PC-9 (cell line): Measurements from ENCODE around the gene TMPRSS4. TPM values are rescaled to one million over a fixed set of nuclear protein-coding genes. Genes with fewer than 3 reads are reported as not detected.

Experiments
- BruUV-seq: library from RNA; stranded (reverse); fragments of 400-500 nt; replicated peaks from 2 replicates; lab custom pipeline; 2021; lab: Mats Ljungman, UMichigan
- CTCF ChIA-PET: fragments of 300-600 bp; sonication (Branson Sonifier 250); formaldehyde crosslinking; loops from one replicate; lab custom pipeline; 2022; ENCODE audit warnings: antibody characterized with exemption; lab: Charles Lee
- POLR2A ChIA-PET: fragments of 300-600 bp; sonication (Branson Sonifier 250); formaldehyde crosslinking; loops from one replicate; lab custom pipeline; 2022; ENCODE audit warnings: antibody characterized with exemption; ENCODE audit not compliant: unreplicated experiment; lab: Charles Lee
- DNase-seq, 2 experiments: peaks; one replicate each; pipeline versions ENCODE4 v3.0.0 to v3.0.0-alpha.2; 2015 to 2022; ENCODE audit warnings: mixed read lengths in 1 of 2
- H2AFZ ChIP-seq: fragments of 200-600 bp; sonication (generic); 2 replicates; pipeline ENCODE4 v1.8.1; 2017; ENCODE audit warnings: antibody characterized with exemption
- H3F3A ChIP-seq: fragments of 200-600 bp; sonication (generic); 2 replicates; pipeline ENCODE4 v1.8.1; 2017; ENCODE audit warnings: antibody characterized with exemption, mild to moderate bottlenecking, low read depth; ENCODE audit not compliant: insufficient read depth
- H3K27ac ChIP-seq: fragments of 200-600 bp; sonication (generic); 2 replicates; pipeline ENCODE4 v1.6.1; 2016; ENCODE audit warnings: mixed run types
- H3K27me3 ChIP-seq: fragments of 200-600 bp; sonication (generic); 2 replicates; pipeline ENCODE4 v1.6.1; 2016; ENCODE audit warnings: low read depth, mixed run types; ENCODE audit not compliant: insufficient read depth
- H3K36me3 ChIP-seq: fragments of 200-600 bp; sonication (generic); 2 replicates; pipeline ENCODE4 v1.6.1; 2016; ENCODE audit warnings: low read depth, mixed run types
- H3K4me1 ChIP-seq: fragments of 200-600 bp; sonication (generic); replicated peaks from 2 replicates; pipeline ENCODE4 v1.6.1; 2016; ENCODE audit warnings: mixed run types; ENCODE audit not compliant: insufficient read depth
- H3K4me2 ChIP-seq: fragments of 200-600 bp; sonication (generic); 2 replicates; pipeline ENCODE4 v1.6.1; 2017; ENCODE audit warnings: mixed run types
- H3K4me3 ChIP-seq: fragments of 200-600 bp; sonication (generic); 2 replicates; pipeline ENCODE4 v1.6.1; 2016; ENCODE audit warnings: mixed run types
- H3K79me2 ChIP-seq: fragments of 200-600 bp; sonication (generic); 2 replicates; pipeline ENCODE4 v1.6.1; 2017; ENCODE audit warnings: low read depth, mixed run types
- H3K9me2 ChIP-seq: fragments of 200-600 bp; sonication (generic); 2 replicates; pipeline ENCODE4 v1.8.1; 2017; ENCODE audit warnings: mild to moderate bottlenecking; ENCODE audit not compliant: insufficient read depth
- H3K9me3 ChIP-seq: fragments of 200-600 bp; sonication (generic); 2 replicates; pipeline ENCODE4 v1.8.1; 2016; ENCODE audit warnings: low read depth; ENCODE audit not compliant: insufficient read depth
- H4K20me1 ChIP-seq: fragments of 200-600 bp; sonication (generic); 2 replicates; pipeline ENCODE4 v1.8.1; 2017; ENCODE audit not compliant: insufficient read depth
- CTCF ChIP-seq: fragments of 200-600 bp; sonication (generic); conservative IDR thresholded peaks from 2 replicates; pipeline ENCODE4 v1.6.1; 2017; ENCODE audit warnings: mixed run types, antibody characterized with exemption, mild to moderate bottlenecking, moderate library complexity
- EZH2 ChIP-seq: fragments of 200-600 bp; sonication (generic); IDR thresholded peaks from 2 replicates; pipeline ENCODE4 v1.8.0; 2017; ENCODE audit warnings: antibody characterized with exemption, low read depth
- intact Hi-C: fragments of 100-400 bp; cut with micrococcal nuclease; formaldehyde crosslinking; loops from one replicate; pipeline ENCODE4 v1.10.0; 2022; ENCODE audit not compliant: unreplicated experiment
- total RNA-seq: library from RNA; stranded (reverse); gene quantifications from 2 replicates; pipeline ENCODE4 v1.2.3, GENCODE V29; 2021

TMPRSS4 gene
- total RNA-seq, 1 experiment from 2014 or later, result 27.6 TPM

GRCh38 chr11:118133816-118134215 is 56.9 kb downstream of the TMPRSS4 start:
- ChIA-PET POLR2A (interaction anchor here (0.6 kb wide), 1 partner anchor 293 kb away, joined by 4 read pairs; no protein-coding TSS in a partner anchor), CTCF (no interaction called here)
- H3K4me3 ChIP-seq, result no peak overlapping the region
- H3K4me1 ChIP-seq, result peaks cover 20% of the 10 kb centered on the region
- no peaks in the 10 kb centered on the region for H4K20me1 ChIP-seq
- H3K27ac ChIP-seq, result no peak overlapping the region
- no peaks in the 10 kb centered on the region; the same call in 1 of the 2 replicates for H3F3A ChIP-seq
- BruUV-seq, result no TSS peak
- no peaks in the 10 kb centered on the region for H3K27me3 ChIP-seq
- H3K79me2 ChIP-seq, result no peaks in the 10 kb centered on the region
- TF ChIP-seq CTCF, result no peak
- TF ChIP-seq EZH2, result no peak
- DNase-seq, result no peak
- H3K36me3 ChIP-seq, result no peaks in the 10 kb centered on the region
- H3K9me2 ChIP-seq, result no peaks in the 10 kb centered on the region
- no peak overlapping the region for H2AFZ ChIP-seq
- H3K9me3 ChIP-seq, result no peaks in the 10 kb centered on the region
- intact Hi-C loops, result loop anchor here (5.0 kb wide), 1 partner anchor 77 kb away; no protein-coding TSS in a partner anchor
- H3K4me2 ChIP-seq, result no peak overlapping the region

- Histone ChIP-seq H2AFZ (no peak overlapping the region), H3K4me2 (no peak overlapping the region), H3K79me2 (no peaks in the 10 kb centered on the region), H3K9me2 (no peaks in the 10 kb centered on the region), H3K9me3 (no peaks in the 10 kb centered on the region), H3K36me3 (no peaks in the 10 kb centered on the region), H3F3A (no peaks in the 10 kb centered on the region), H3K4me1 (peaks cover 6% of the 10 kb centered on the region; the same call in 1 of the 2 replicates), H3K27ac (no peak overlapping the region), H3K4me3 (no peak overlapping the region), H4K20me1 (no peaks in the 10 kb centered on the region), H3K27me3 (peaks cover 2% of the 10 kb centered on the region; the same call in 1 of the 2 replicates)
- TF ChIP-seq EZH2, result no peak
- intact Hi-C loops, result no loop called here
- no peak for DNase-seq
- no TSS peak for BruUV-seq
- POLR2A ChIA-PET, result no interaction called here
- CTCF ChIA-PET, result no interaction called here
Measured at GRCh38 chr11:118135051-118135795, 58.3 kb downstream of the TMPRSS4 start.

GRCh38 chr11:118135796-118136165 is 58.9 kb downstream of the TMPRSS4 start:
- ChIA-PET POLR2A (no interaction called here), CTCF (no interaction called here)
- DNase-seq, result no peak
- Histone ChIP-seq H3K4me1 (0 out of 2 replicates have a peak, but pooled peaks cover under 1% of the 10 kb centered on the region), H2AFZ (no peak overlapping the region), H3K27me3 (peaks cover 5% of the 10 kb centered on the region; the same call in 1 of the 2 replicates), H3K79me2 (no peaks in the 10 kb centered on the region), H4K20me1 (no peaks in the 10 kb centered on the region), H3K9me3 (no peaks in the 10 kb centered on the region), H3K27ac (no peak overlapping the region), H3K4me2 (no peak overlapping the region), H3K9me2 (no peaks in the 10 kb centered on the region), H3F3A (no peaks in the 10 kb centered on the region), H3K4me3 (no peak overlapping the region), H3K36me3 (no peaks in the 10 kb centered on the region)
- intact Hi-C loops, result no loop called here
- no TSS peak for BruUV-seq
- no peak for TF ChIP-seq CTCF
- TF ChIP-seq EZH2, result no peak
